GM18517 (cell line): Measurements from ENCODE around the gene PACSIN2.
"Not testable (repeated sequence)": the region's sequence is repeated elsewhere in the genome, so short reads cannot be mapped to it uniquely, and the experiment has no call there.

Experiments used
- ATAC-seq: cut with Tn5 transposase; IDR thresholded peaks from one replicate; pipeline ENCODE4 v1.9.1; 2021; ENCODE audit warnings: mild to moderate bottlenecking, moderate library complexity; ENCODE audit not compliant: unreplicated experiment

The PACSIN2 gene, protein sequence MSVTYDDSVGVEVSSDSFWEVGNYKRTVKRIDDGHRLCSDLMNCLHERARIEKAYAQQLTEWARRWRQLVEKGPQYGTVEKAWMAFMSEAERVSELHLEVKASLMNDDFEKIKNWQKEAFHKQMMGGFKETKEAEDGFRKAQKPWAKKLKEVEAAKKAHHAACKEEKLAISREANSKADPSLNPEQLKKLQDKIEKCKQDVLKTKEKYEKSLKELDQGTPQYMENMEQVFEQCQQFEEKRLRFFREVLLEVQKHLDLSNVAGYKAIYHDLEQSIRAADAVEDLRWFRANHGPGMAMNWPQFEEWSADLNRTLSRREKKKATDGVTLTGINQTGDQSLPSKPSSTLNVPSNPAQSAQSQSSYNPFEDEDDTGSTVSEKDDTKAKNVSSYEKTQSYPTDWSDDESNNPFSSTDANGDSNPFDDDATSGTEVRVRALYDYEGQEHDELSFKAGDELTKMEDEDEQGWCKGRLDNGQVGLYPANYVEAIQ

GRCh38 chr22:43014869-43015676 is at the start of gene PACSIN2:
Gene PACSIN2, minus strand, starts transcription at chr22:43015149. Its CDS starts 103,069 bp downstream, at chr22:42912080.
- ATAC-seq: peak; percentile 86

GRCh38 chr22:43060183-43060582 is 45.2 kb upstream of the PACSIN2 start:
- ATAC-seq: no peak

GRCh38 chr22:43057641-43058040 is 42.7 kb upstream of the PACSIN2 start:
- ATAC-seq: no peak

- no peak for ATAC-seq
These were observed 38.2 kb upstream of the PACSIN2 start for GRCh38 chr22:43053176-43053575.

DNA sequence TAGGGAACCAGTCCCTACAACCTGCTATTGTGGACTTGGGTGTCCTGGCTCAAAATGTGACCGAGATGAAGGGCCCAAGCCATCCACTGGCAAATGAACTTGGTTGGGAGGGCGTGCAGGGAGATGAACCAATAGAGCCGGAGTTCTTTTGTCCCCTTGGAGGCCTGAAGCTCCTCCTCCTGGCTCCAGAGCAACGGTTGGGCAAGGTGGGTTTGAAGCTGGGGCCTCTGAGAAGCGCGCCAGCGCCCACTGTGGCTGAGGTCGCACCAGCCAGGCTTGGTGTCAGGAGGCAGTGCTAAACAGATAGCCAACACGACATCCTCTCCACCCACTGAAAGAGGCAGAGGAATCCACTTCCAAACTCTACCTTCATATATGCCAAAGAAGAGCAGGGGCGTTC is 36.0 kb upstream of the PACSIN2 start:
- ATAC-seq: no peak

GRCh38 chr22:43047605-43048004 is 32.7 kb upstream of the PACSIN2 start:
- ATAC-seq: no peak

GRCh38 chr22:43044290-43044712 is 29.4 kb upstream of the PACSIN2 start:
- ATAC-seq: no peak

DNA sequence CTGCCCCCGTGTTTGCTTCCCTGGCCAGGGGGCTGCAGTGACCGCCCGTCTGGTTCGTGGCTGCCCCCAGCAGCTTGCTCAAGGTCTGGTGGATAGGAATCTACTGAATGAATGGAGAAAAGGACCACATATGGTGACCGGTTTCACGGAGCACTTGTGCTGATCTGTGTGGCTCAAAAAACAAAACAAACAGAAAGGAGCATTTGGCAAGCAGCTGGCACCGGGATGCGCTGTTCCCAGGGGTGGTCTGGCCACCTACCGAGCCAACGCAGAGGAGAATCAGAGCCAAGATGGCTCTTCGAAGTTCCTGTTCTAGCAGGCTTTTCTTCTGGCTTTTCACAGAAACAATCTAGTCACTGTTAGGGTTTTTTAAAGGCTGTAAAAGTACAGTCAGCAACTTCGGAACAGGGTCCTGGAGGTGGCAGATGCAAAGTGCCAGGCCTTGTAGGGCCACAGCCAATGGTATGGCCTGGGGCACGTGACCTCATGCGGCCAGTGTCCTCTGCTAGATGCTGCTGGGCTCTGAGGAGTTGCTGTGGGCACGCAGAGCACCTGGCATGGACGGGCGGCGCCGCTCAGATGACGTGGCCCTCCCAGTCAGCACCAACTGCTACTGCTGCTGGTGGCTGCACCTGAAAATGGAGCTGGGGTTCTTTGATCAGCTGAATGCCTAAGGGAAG is 27.3 kb upstream of the PACSIN2 start:
- ATAC-seq: no peak

DNA sequence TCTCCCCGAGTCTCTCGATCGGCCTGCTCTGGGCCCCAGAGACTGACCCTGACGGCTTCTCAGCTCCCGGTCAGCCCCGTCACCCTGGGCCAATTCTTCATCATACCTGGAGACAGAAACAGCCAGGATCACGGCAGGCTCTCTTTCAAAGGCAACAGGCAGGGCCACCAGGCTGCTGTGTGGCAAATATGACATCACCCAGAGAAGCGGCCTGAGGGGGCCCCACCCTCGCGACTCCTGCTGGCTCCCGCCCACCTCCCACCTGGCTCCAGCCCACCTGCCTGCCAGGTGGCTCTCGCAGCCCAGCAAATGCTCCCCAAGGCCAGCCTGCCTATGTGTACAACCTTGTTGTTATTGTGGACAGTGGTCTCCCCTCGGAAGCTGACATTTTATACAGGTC is 24.9 kb upstream of the PACSIN2 start:
- no peak for ATAC-seq

DNA sequence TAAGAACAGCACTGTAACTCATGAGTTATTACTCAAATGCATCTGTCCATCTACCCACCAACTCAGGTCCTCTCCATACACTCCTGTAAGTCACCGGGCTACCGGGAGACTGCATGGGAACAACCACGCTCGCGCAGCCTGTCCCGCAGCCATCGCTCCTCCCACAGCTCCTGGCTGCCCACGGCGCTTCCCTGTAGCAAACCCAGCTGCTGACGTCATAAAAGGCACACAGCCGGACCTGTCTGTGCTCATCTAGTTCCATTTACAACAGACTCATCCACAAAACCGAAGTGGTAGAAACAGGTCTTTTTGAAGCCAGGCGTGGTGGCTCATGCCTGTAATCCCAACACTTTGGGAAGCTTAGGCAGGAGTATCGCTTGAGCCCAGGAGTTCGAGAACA is 23.4 kb upstream of the PACSIN2 start:
- ATAC-seq: no peak

DNA sequence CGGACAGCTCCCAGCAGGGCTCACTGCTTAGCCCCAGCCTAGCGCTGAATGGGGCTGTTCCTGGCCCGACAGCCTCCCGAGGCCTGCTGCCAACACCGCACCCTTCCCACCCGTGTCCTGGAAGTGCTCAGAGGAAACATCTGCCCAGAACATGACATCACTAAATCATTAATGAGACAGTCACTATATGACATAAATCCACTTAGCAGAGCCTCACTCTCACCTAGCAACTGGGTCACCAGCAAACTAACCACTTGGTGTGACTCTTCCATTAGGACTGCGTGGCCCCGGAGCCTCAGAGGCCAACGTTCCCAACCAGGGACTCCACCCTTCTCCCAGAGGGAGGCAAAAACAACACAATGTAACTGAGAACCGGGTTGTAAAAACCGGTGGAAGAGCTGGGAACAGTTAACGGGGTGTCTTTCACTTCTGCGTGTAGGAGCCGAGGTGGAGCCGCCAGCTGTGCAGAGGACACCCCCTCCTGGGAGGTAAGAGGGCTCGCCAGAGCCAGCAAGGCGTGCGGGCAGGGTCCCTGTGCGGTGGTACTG is 21.4 kb upstream of the PACSIN2 start:
- no peak for ATAC-seq

DNA sequence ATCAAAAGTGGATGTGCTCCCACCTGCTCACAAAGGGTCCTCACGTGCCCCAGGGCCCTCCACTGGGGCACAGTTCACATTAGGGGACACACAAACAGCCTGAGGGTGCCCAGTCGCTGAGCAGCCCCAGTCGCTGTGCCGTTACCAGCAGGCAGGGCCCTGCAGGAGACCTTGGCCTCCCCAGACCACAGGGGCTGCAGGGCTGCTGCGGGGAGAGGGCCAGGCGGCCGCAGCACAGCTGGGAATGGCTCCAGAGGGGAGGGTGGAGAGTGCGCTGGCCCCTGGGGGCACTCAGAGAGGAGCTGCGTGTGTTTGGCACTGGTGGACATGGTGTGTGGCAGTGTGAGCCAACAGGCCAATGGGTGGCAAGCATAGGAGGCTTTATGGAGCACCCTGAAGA is 20.3 kb upstream of the PACSIN2 start:
- ATAC-seq: no peak

DNA sequence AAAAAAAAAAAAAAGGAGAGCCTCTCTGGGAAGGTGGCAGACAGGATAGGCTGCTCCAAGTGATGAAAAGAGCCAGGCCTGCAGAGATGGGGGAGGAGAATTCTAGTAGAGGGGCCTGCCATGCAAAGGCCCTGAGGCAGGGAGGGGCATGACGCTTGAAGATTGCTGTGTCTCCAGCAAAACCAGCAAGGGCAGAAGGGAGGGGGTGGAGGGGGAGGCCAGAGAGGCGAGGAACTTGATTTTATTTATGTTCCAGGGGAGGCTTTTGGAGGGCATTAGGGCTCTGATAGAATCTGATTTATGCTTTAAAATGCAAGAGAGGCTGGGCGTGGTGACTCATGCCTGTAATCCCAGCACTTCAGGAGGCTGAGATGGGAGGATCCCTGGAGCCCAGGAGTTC is 16.7 kb upstream of the PACSIN2 start:
- ATAC-seq: no peak

- ATAC-seq: no peak
These were observed 3.7 kb upstream of the PACSIN2 start for GRCh38 chr22:43018615-43019014.

DNA sequence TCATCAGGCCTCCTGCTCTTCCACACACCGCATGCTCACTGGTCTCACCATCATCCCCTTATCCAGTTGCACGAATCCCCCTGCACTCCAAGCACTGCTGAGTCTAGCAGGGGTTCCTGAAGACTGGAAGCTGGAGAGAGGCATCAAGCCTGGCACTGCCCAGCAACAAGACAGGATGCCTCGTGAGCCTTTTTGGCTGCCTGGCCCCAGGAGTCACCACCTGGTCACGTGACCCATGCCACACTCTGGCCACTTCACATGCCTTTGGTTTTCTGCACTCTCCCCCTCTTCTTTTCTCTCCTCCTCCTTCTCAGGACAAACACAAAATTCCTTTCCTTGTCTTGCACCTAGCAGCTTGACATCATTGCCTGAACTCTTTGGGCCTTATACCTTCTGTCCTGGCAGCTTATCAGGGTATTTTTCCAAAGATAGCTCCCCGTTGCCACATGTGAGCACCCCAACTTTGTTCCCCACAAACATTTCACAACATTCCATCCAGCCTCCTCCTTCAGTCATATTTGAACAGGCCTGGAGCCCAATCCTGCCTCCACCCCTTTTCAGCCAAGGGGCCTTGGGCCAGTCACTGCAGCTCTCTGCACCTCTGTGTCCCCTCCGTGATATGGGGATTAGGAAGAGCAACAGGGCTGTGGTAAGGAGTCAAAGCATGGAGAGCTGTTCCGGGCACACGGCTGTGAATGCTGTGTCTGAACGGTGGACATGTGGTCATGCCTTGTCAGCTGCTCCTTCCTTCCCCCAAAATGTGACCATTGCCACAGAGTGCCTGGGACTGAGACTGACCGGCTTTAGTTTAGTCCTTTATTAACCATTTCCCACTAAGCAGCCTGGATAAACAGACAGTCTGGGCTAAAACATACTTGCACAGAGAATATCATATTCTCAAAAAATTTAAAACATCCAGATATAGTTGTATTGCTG is 2.8 kb upstream of the PACSIN2 start:
- ATAC-seq: no peak

DNA sequence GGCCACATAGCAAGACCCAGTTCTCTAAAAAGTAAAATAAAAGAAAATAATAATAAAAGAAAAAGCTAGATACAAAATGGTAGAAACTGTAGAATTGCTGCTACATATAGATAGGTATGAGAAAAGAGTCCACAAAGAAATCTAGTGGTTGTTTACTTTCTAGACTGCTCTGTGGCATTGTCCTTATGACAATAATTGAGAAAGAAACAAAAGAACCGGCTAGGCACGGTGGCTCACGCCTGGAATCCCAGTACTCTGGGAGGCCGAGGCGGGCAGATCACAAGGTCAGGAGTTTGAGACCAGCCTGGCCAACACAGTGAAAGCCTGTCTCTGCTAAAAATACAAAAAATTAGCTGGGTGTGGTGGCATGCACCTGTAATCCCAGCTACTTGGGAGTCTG is 1.2 kb upstream of the PACSIN2 start:
- not testable (repeated sequence) for ATAC-seq

- no peak for ATAC-seq
These were observed 711 bp upstream of the PACSIN2 start for GRCh38 chr22:43015677-43016042.

GRCh38 chr22:43014316-43014868 is 557 bp downstream of the PACSIN2 start:
- no peak for ATAC-seq
